CD4-positive, alpha-beta memory T cell (primary cell): ENCODE results near the gene ARL15. TPM values are rescaled to one million over a fixed set of nuclear protein-coding genes. Genes with fewer than 3 reads are reported as not detected.
"Not testable (repeated sequence)": the region's sequence is repeated elsewhere in the genome, so short reads cannot be mapped to it uniquely, and the experiment has no call there.

Experiments
- CTCF ChIA-PET: fragments of 350-600 bp; sonication (Branson Sonifier 250); formaldehyde crosslinking; loops from one replicate; lab custom pipeline; 2021; ENCODE audit warnings: inconsistent platforms; ENCODE audit not compliant: partially characterized antibody; lab: Charles Lee
- POLR2A ChIA-PET: fragments of 350-600 bp; sonication (Branson Sonifier 250); formaldehyde crosslinking; loops from one replicate; lab custom pipeline; 2021; ENCODE audit not compliant: partially characterized antibody; lab: Charles Lee
- DNase-seq, 5 donors: peaks; one replicate each; pipeline versions ENCODE4 v3.0.0 to v3.0.0-alpha.2; 2020 to 2022; ENCODE audit warnings: mixed read lengths in 1 of 5
- H3K27ac ChIP-seq: one replicate; pipeline ENCODE4 v1.7.0; 2013; ENCODE audit warnings: low read depth, low read length
- H3K27me3 ChIP-seq: 2 replicates; pipeline ENCODE4 v1.7.0; 2013; ENCODE audit warnings: mild to moderate bottlenecking, low read length, moderate library complexity; ENCODE audit not compliant: insufficient read depth
- H3K36me3 ChIP-seq: 2 replicates; pipeline ENCODE4 v1.7.0; 2013; ENCODE audit warnings: mild to moderate bottlenecking, low read length, moderate library complexity; ENCODE audit not compliant: insufficient read depth
- H3K4me1 ChIP-seq: 2 replicates; pipeline ENCODE4 v1.7.0; 2013; ENCODE audit warnings: mild to moderate bottlenecking, low read length, moderate library complexity; ENCODE audit not compliant: insufficient read depth
- H3K4me3 ChIP-seq, 2 donors: one replicate each; pipeline ENCODE4 v1.7.0; 2013; ENCODE audit warnings: low read length in 2 of 2, mild to moderate bottlenecking in 1 of 2
- H3K9me3 ChIP-seq, 2 donors: one replicate each; pipeline ENCODE4 v1.7.0; 2013; ENCODE audit warnings: low read length in 2 of 2, control low read depth in 1 of 2; ENCODE audit not compliant: control insufficient read depth in 1 of 2
- H3K27ac Mint-ChIP-seq, 7 donors: one replicate each; pipeline ENCODE4 v1.8.0; 2020 to 2021; ENCODE audit warnings: mixed read lengths in 7 of 7, mild to moderate bottlenecking in 6 of 7, inconsistent platforms in 3 of 7, moderate library complexity in 3 of 7
- H3K27me3 Mint-ChIP-seq, 2 donors: one replicate each; pipeline ENCODE4 v1.8.0; 2020 to 2021; ENCODE audit warnings: mixed read lengths in 2 of 2
- H3K36me3 Mint-ChIP-seq, 2 donors: one replicate each; pipeline ENCODE4 v1.8.0; 2020 to 2021; ENCODE audit warnings: mixed read lengths in 2 of 2, inconsistent platforms in 1 of 2, mild to moderate bottlenecking in 1 of 2
- H3K4me1 Mint-ChIP-seq, 4 donors: one replicate each; pipeline ENCODE4 v1.8.0; 2020 to 2021; ENCODE audit warnings: mixed read lengths in 4 of 4, mild to moderate bottlenecking in 1 of 4
- H3K4me3 Mint-ChIP-seq, 8 donors: one replicate each; pipeline ENCODE4 v1.8.0; 2020 to 2021; ENCODE audit warnings: mixed read lengths in 8 of 8, mild to moderate bottlenecking in 7 of 8, moderate library complexity in 6 of 8, inconsistent platforms in 3 of 8
- H3K9me3 Mint-ChIP-seq, 8 donors: one replicate each; pipeline ENCODE4 v1.8.0; 2020 to 2021; ENCODE audit warnings: mixed read lengths in 8 of 8, mild to moderate bottlenecking in 5 of 8, inconsistent platforms in 3 of 8, moderate library complexity in 1 of 8
- intact Hi-C: fragments of 100-400 bp; cut with micrococcal nuclease; formaldehyde crosslinking; loops from one replicate; pipeline ENCODE4 v1.15.1; 2023
- polyA plus RNA-seq, 2 donors: library from polyadenylated mRNA; unstranded; fragments of 300-500 nt; fragmentation: Illumina TruSeq; gene quantifications; one replicate each; pipeline ENCODE4 v1.2.3, GENCODE V29; 2021
- total RNA-seq, 2 experiments: library from RNA; stranded (reverse); gene quantifications; one replicate each; pipeline ENCODE4 v1.2.3, GENCODE V29; 2021

The ARL15 gene
- total and polyA plus RNA-seq, 4 experiments from 2014 or later = 14.0 to 29.8 (median 14.7) TPM

- no peaks in the 10 kb centered on the region for H3K4me1 ChIP-seq
- POLR2A ChIA-PET = no interaction called here
- no peaks in the 10 kb centered on the region for H3K27me3 Mint-ChIP-seq
Observed at GRCh38 chr5:54049963-54050362, 260.4 kb downstream of the ARL15 start.

GRCh38 chr5:54049144-54049543 is 261.2 kb downstream of the ARL15 start:
- H3K9me3 ChIP-seq = no peaks in the 10 kb centered on the region
- intact Hi-C loops = no loop called here
- Mint-ChIP-seq H3K27ac (no peak overlapping the region), H3K36me3 (peaks cover 0 to 7% of the 10 kb centered on the region in 2 donors), H3K4me3 (no peak overlapping the region), H3K9me3 (no peaks in the 10 kb centered on the region), H3K27me3 (no peaks in the 10 kb centered on the region), H3K4me1 (peaks cover 0 to 1% (median 0%) of the 10 kb centered on the region in 4 donors)
- POLR2A ChIA-PET = no interaction called here
- CTCF ChIA-PET = no interaction called here
- no peaks in the 10 kb centered on the region for H3K36me3 ChIP-seq
- H3K4me3 ChIP-seq = no peak overlapping the region
- no peak overlapping the region for H3K27ac ChIP-seq
- no peaks in the 10 kb centered on the region for H3K4me1 ChIP-seq
- no peaks in the 10 kb centered on the region for H3K27me3 ChIP-seq
- no peak for DNase-seq

More at GRCh38 chr5:54049963-54050362, 260.4 kb downstream of the ARL15 start:
- intact Hi-C loops = no loop called here
- DNase-seq = no peak
- peaks cover 0 to 10% of the 10 kb centered on the region in 2 donors for H3K36me3 Mint-ChIP-seq
- H3K9me3 ChIP-seq = no peaks in the 10 kb centered on the region
- no peaks in the 10 kb centered on the region for H3K27me3 ChIP-seq
- CTCF ChIA-PET = no interaction called here
- peaks cover 0 to 2% (median 0%) of the 10 kb centered on the region in 4 donors for H3K4me1 Mint-ChIP-seq
- no peak overlapping the region for H3K4me3 Mint-ChIP-seq
- H3K4me3 ChIP-seq = no peak overlapping the region
- no peak overlapping the region for H3K27ac Mint-ChIP-seq
- no peak overlapping the region for H3K27ac ChIP-seq
- no peaks in the 10 kb centered on the region for H3K36me3 ChIP-seq
- peaks cover 0 to under 1% (median 0%) of the 10 kb centered on the region in 8 donors for H3K9me3 Mint-ChIP-seq

GRCh38 chr5:54045077-54045792 is 265.1 kb downstream of the ARL15 start:
- Mint-ChIP-seq H3K36me3 (no peaks in the 10 kb centered on the region), H3K27me3 (no peaks in the 10 kb centered on the region), H3K4me3 (no peak overlapping the region), H3K9me3 (no peaks in the 10 kb centered on the region), H3K4me1 (peaks cover 0 to 1% (median 0%) of the 10 kb centered on the region in 4 donors), H3K27ac (no peak overlapping the region)
- no peak overlapping the region for H3K4me3 ChIP-seq
- no peaks in the 10 kb centered on the region for H3K9me3 ChIP-seq
- H3K27ac ChIP-seq = no peak overlapping the region
- no peaks in the 10 kb centered on the region for H3K27me3 ChIP-seq
- CTCF ChIA-PET = no interaction called here
- intact Hi-C loops = no loop called here
- no peaks in the 10 kb centered on the region for H3K4me1 ChIP-seq
- POLR2A ChIA-PET = no interaction called here
- H3K36me3 ChIP-seq = no peaks in the 10 kb centered on the region
- DNase-seq = no peak

- CTCF ChIA-PET = interaction anchor here (0.7 kb wide), 1 partner anchor 126 kb away, joined by 3 read pairs; no protein-coding TSS in a partner anchor
- H3K9me3 Mint-ChIP-seq, DNase-seq: not testable (repeated sequence)
Observed at GRCh38 chr5:54044276-54044675, 266.1 kb downstream of the ARL15 start.

GRCh38 chr5:54040804-54041203 is 269.6 kb downstream of the ARL15 start:
- H3K4me3 Mint-ChIP-seq = no peak overlapping the region
- H3K36me3 Mint-ChIP-seq = peaks cover 0 to 4% of the 10 kb centered on the region in 2 donors
- no peaks in the 10 kb centered on the region for H3K9me3 ChIP-seq
- no peaks in the 10 kb centered on the region for H3K36me3 ChIP-seq
- DNase-seq = no peak
- no peak overlapping the region for H3K4me3 ChIP-seq
- no peaks in the 10 kb centered on the region for H3K4me1 ChIP-seq
- H3K27ac Mint-ChIP-seq = no peak overlapping the region
- ChIA-PET CTCF (no interaction called here), POLR2A (no interaction called here)
- intact Hi-C loops = no loop called here
- no peaks in the 10 kb centered on the region for H3K27me3 ChIP-seq
- H3K4me1 Mint-ChIP-seq = peaks cover 0 to 2% (median 0%) of the 10 kb centered on the region in 4 donors
- no peak overlapping the region for H3K27ac ChIP-seq
- H3K9me3 Mint-ChIP-seq = no peaks in the 10 kb centered on the region
- H3K27me3 Mint-ChIP-seq = no peaks in the 10 kb centered on the region

More at GRCh38 chr5:54044276-54044675, 266.1 kb downstream of the ARL15 start:
- H3K4me3 ChIP-seq, H3K4me3 Mint-ChIP-seq, POLR2A ChIA-PET, H3K4me1 ChIP-seq, H3K27ac ChIP-seq, H3K27me3 Mint-ChIP-seq, H3K36me3 ChIP-seq, H3K4me1 Mint-ChIP-seq, H3K9me3 ChIP-seq, intact Hi-C loops, H3K36me3 Mint-ChIP-seq, H3K27ac Mint-ChIP-seq, H3K27me3 ChIP-seq: not testable (repeated sequence)

GRCh38 chr5:54040018-54040417 is 270.4 kb downstream of the ARL15 start:
- no peaks in the 10 kb centered on the region for H3K36me3 ChIP-seq
- H3K27me3 ChIP-seq = no peaks in the 10 kb centered on the region
- Mint-ChIP-seq H3K27me3 (no peaks in the 10 kb centered on the region), H3K9me3 (no peaks in the 10 kb centered on the region), H3K4me3 (no peak overlapping the region), H3K36me3 (peaks cover 0 to 4% of the 10 kb centered on the region in 2 donors), H3K27ac (no peak overlapping the region), H3K4me1 (peaks cover 0 to 2% (median 0%) of the 10 kb centered on the region in 4 donors)
- ChIA-PET POLR2A (no interaction called here), CTCF (no interaction called here)
- H3K4me3 ChIP-seq = no peak overlapping the region
- no peaks in the 10 kb centered on the region for H3K4me1 ChIP-seq
- H3K9me3 ChIP-seq = no peaks in the 10 kb centered on the region
- intact Hi-C loops = no loop called here
- DNase-seq = no peak
- no peak overlapping the region for H3K27ac ChIP-seq

GRCh38 chr5:54037205-54037604 is 273.2 kb downstream of the ARL15 start:
- Histone ChIP-seq H3K27ac (no peak overlapping the region), H3K4me1 (no peaks in the 10 kb centered on the region), H3K27me3 (no peaks in the 10 kb centered on the region), H3K9me3 (no peaks in the 10 kb centered on the region), H3K36me3 (no peaks in the 10 kb centered on the region), H3K4me3 (no peak overlapping the region)
- DNase-seq = no peak
- Mint-ChIP-seq H3K27me3 (no peaks in the 10 kb centered on the region), H3K4me3 (no peak overlapping the region), H3K9me3 (no peaks in the 10 kb centered on the region), H3K4me1 (peaks cover 0 to 2% (median 0%) of the 10 kb centered on the region in 4 donors), H3K27ac (no peak overlapping the region), H3K36me3 (peaks cover 0 to 9% of the 10 kb centered on the region in 2 donors)
- POLR2A ChIA-PET = no interaction called here
- intact Hi-C loops = no loop called here
- CTCF ChIA-PET = no interaction called here
